Measurements from ENCODE around the gene APOBEC3A.

APOBEC3A gene

DNA sequence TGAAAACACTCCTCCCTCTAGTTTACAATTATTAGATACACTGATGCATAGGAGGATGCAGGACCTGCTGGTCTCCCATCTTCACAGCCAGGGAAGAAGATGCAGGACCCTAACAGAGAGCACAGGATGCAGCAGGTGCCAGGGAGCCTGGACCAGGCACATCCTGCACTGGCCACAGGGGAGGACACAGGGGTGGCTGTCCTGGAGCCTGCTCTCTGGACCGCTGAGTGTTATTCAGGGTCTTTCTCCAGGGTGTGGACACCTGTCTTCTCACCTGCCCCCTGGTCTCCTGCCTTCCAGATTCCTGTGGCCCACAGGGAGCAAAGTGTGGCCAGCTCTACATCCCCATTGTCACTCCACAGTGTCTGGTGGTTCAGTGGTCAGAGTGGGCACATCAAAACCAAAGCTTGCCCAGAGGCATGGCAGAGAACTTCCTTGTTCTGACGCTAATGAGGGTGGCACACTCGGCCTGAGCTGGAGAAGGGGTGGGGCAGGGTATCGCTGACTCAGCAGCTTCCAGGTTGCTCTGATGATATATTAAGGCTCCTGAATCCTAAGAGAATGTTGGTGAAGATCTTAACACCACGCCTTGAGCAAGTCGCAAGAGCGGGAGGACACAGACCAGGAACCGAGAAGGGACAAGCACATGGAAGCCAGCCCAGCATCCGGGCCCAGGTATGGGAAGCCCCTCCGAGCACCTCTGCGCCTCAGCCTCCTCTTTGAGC, at the start of gene APOBEC3A:
APOBEC3A (plus strand) TSS at position 564 of the 725 bp plus-strand sequence; CDS start at position 647, 83 bp downstream.
- no peak for DNase-seq (ENCODE audit: low spot score)

DNA sequence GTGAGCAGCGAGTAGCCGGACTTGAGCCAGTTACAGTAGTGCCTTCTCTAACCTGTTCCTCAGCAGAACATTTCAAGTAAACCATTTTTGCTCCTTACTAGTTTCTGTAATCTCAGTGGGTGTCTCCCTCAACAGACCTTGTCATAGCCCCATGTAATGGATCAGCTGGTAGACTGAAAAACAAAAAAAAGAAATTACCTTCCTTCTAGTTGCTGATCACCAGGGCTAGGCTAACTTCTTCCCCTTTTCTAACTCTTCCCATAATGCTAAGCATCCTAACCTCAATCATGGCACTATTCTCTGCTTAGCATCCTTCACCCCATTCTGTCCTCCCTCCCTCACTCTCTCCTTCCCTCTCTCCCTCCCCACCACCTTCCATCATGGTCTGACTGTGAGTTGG, 49.6 kb upstream of the APOBEC3A start:
- no peak for DNase-seq (ENCODE audit: low spot score)

- DNase-seq (ENCODE audit: low spot score), result no peak
Measured at GRCh38 chr22:38911434-38911833, 46.0 kb upstream of the APOBEC3A start.

DNA sequence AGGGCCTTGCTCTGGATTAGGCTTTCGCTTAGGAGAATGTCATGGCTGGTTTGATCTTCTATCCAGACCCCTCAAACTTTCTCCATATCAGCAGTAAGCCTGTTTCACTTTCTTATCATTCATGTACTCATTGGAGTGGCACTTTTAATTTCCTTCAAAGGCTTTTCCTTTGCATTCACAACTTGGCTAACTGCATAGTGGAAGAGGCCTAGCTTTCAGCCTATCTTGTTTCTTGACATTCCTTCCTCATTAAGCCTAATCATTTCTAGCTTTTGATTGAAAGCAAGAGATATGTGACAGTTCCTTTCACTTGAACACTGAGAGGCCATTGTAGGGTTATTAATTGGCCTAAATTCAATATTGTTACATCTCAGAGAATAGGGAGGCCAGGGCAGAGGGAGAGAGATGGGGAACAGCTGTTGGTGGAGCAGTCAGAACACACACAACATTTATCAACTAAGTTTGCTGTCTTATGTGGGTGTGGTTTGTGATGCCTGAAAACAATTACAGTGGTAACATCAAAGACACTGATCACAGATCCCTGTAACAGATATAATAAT, 37.7 kb upstream of the APOBEC3A start:
- no peak for DNase-seq (ENCODE audit: low spot score)

GRCh38 chr22:38921120-38921519, 36.3 kb upstream of the APOBEC3A start:
- DNase-seq (ENCODE audit: low spot score), result no peak

- DNase-seq (ENCODE audit: low spot score), result no peak
Measured at GRCh38 chr22:38921806-38922205, 35.6 kb upstream of the APOBEC3A start.

- peak; percentile 82 for DNase-seq (ENCODE audit: low spot score)
Measured at GRCh38 chr22:38923463-38924346, 33.7 kb upstream of the APOBEC3A start.

GRCh38 chr22:38924347-38924952, 33.0 kb upstream of the APOBEC3A start:
- peak; percentile 72 for DNase-seq (ENCODE audit: low spot score)

- DNase-seq (ENCODE audit: low spot score), result no peak
Measured at GRCh38 chr22:38925571-38926041, 31.8 kb upstream of the APOBEC3A start.

DNA sequence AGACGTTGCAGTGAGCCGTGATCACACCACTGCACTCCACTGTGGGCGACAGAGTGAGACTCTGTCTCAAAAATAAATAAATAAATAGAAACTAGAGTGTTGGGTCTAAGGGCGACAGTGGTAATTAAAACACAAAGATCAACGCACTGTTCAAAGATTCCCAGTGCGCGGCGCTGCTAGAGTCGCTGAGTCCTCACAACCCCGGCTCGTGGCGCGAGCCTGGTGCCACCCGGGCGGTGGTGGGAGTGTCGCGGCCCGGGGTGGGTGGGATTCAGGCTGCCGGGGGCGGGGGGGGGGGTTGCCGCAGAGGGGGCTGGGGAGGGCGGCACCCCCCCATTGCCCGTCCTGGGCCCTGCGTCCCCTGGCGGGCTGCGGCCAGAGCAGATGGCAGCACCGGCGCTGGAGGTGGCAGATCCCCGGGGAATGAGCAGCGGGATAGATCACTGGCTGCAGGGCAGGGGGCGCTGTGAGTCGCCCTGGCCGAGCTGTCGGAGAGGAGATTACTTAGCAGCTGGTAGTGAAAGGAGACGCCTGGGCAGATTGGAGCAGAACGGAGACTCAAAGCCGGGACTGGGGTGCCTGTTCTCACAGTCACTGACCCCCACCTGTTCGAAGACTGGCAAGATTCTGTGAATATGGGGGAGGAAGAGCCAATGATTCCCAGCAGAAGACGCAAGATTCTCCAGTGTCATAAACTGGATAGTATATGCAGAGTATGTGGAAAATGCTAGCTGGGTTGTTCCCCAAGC, 30.2 kb upstream of the APOBEC3A start:
- peak; percentile 66 for DNase-seq (ENCODE audit: low spot score)

DNA sequence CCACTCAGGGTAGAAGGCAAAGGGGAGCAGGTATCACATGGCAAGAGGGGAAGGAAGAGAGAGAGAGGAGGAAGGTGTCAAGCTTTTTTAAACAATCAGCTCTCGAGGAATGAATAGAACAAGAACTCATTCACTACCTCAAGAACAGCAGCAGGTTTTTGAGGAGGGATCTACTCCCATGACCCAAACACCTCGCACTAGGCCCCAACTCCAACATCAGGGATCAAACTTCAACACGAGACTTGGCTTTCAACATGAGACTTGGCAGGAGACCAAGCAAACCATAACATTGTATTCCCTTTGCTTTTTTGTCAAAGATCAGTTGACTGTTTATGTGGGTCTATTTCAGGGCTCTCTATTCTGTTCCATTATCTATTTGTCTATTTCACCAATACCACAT, 26.9 kb upstream of the APOBEC3A start:
- no peak for DNase-seq (ENCODE audit: low spot score)

DNA sequence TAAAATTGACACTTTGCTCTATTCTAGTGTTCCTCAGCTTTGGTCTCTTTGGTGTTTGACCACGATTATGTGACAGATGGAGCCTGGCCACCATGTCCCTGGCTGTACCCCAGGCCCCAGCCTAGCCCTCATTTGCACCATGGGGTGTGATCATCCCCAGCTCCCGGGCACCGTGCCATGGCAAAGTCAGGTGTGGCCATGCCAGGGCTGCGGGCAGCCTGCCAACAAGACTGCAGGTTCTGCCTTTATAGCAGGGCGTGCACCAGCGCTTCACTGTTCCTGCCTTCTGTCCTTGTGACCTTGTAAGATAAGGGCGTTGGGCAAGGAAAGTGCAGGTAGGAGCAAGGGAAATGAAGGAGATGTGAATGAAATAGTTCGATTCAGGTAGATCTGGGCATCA, 22.4 kb upstream of the APOBEC3A start:
- no peak for DNase-seq (ENCODE audit: low spot score)

DNA sequence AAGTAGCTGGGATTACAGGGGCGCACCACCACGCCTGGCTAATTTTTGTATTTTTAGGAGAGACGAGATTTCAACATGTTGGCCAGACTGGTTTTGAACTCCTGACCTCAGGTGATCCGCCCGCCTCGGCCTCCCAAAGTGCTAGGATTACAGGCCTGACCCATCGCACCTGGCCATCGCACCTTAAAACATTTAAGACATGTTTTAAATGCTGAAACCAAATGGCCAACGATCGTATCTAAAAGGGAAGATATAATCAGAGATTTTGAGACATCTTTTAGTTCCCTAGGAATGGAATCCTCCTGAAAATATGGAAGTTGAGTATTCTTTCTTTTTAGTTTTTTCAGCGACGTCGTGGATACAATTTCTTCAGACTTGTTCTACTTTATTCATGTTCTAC, 21.8 kb upstream of the APOBEC3A start:
- DNase-seq (ENCODE audit: low spot score), result no peak

DNA sequence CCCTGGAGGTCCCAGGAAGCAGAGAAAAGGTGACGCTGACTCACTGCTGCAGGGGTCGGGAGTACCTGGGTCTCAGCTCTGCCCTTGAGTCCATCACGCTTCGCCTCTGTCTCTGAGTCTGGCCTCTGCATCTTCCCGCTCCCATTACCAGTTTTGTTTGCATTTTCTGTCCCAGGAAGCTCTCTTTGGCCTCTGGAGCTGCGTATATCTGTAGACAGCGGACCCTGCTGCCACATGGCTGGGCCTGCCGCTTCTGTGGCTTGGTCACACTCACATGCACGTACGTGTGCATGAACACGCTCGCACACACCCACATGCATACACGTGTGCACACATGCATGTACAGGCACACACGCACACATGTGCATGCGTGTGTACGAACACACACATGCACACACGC, 20.8 kb upstream of the APOBEC3A start:
- DNase-seq (ENCODE audit: low spot score), result no peak

GRCh38 chr22:38937036-38937435, 20.4 kb upstream of the APOBEC3A start:
- no peak for DNase-seq (ENCODE audit: low spot score)

- no peak for DNase-seq (ENCODE audit: low spot score)
Measured at GRCh38 chr22:38937541-38937940, 19.9 kb upstream of the APOBEC3A start.

GRCh38 chr22:38938221-38938620, 19.2 kb upstream of the APOBEC3A start:
- no peak for DNase-seq (ENCODE audit: low spot score)

GRCh38 chr22:38938925-38939324, 18.5 kb upstream of the APOBEC3A start:
- no peak for DNase-seq (ENCODE audit: low spot score)

DNA sequence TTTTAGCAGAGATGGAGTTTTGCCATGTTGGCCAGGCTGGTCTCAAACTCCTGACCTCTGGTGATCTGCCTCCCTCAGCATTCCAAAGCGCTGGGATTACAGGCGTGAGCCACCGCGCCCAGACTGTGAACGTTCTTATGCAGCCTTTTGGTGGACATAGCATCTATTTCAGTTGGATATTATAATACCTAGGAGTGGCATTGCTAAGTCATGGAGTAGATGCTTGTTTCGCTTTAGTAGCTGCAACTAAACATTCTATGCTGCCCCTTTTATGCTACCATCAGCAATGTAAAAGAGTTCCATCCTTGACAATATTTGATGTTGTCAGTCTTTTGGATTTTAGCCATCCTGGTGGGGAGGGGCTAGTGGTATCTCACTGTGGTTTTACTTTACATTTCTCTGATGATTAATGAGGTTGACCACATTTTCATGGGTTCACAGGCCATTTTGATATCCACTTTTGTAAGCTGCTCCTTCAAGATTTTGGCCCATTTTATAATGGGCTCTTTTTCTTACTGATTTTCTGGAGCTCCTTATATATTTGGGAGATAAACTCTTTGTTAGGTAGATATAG, 16.5 kb upstream of the APOBEC3A start:
- no peak for DNase-seq (ENCODE audit: low spot score)

DNA sequence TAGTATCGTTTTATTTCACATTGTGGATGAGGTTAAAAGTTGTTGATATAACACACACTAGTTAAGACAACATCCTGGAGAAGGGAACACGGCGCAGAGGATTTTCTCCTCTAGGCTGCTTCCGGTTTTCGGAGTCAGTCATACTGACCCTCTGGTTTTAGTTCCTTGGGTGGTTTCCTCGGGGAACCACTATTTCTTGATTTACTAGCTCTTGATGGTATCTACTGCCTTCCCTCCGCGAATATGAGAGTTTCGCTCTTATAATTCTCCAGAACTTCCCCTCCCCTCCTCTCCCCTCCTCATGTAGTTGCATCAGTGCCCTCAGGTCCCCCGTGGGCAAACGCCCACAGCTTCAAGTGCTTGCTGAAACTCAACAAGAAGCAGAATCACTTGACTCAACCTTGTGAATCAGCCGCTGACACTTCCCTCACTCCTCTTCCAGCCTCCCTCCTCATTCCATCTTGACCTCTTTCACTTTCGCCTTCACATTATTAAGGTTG, 15.9 kb upstream of the APOBEC3A start:
- no peak for DNase-seq (ENCODE audit: low spot score)

GRCh38 chr22:38942702-38943101, 14.7 kb upstream of the APOBEC3A start:
- DNase-seq (ENCODE audit: low spot score), result no peak
